ENCODE measurements around the gene THRB.

THRB gene

GRCh38 chr3:24164967-24165602 is 329.6 kb downstream of the THRB start:
- no peak for DNase-seq

GRCh38 chr3:24162929-24163328 is 331.7 kb downstream of the THRB start:
- no peak for DNase-seq

GRCh38 chr3:24161841-24162240 is 332.8 kb downstream of the THRB start:
- DNase-seq = no peak

- DNase-seq = no peak
These were observed 334.1 kb downstream of the THRB start for GRCh38 chr3:24160424-24161095.

GRCh38 chr3:24158761-24159454 is 335.7 kb downstream of the THRB start:
- no peak for DNase-seq

- DNase-seq = no peak
These were observed 337.5 kb downstream of the THRB start for GRCh38 chr3:24157106-24157505.

- DNase-seq = no peak
These were observed 338.2 kb downstream of the THRB start for GRCh38 chr3:24156466-24156865.

- no peak for DNase-seq
These were observed 339.4 kb downstream of the THRB start for GRCh38 chr3:24155276-24155675.

GRCh38 chr3:24154781-24155180 is 339.9 kb downstream of the THRB start:
- DNase-seq = no peak

GRCh38 chr3:24154013-24154695 is 340.5 kb downstream of the THRB start:
- no peak for DNase-seq

- DNase-seq = no peak
These were observed 343.1 kb downstream of the THRB start for GRCh38 chr3:24151594-24151993.

GRCh38 chr3:24149032-24149431 is 345.6 kb downstream of the THRB start:
- no peak for DNase-seq

GRCh38 chr3:24145981-24146822 is 348.4 kb downstream of the THRB start:
- no peak for DNase-seq

- DNase-seq = no peak
These were observed 349.2 kb downstream of the THRB start for GRCh38 chr3:24145481-24145880.

GRCh38 chr3:24142127-24142526 is 352.5 kb downstream of the THRB start:
- no peak for DNase-seq

- DNase-seq = no peak
These were observed 353.1 kb downstream of the THRB start for GRCh38 chr3:24141548-24141947.

- no peak for DNase-seq
These were observed 354.9 kb downstream of the THRB start for GRCh38 chr3:24139463-24140412.

GRCh38 chr3:24138876-24139256 is 355.8 kb downstream of the THRB start:
- no peak for DNase-seq

GRCh38 chr3:24137958-24138875 is 356.4 kb downstream of the THRB start:
- DNase-seq = no peak

- DNase-seq = no peak
These were observed 357.3 kb downstream of the THRB start for GRCh38 chr3:24137334-24137733.
